Activated gamma-delta T cell (primary cell): ENCODE results near the gene DOK3.

Source experiments
- DNase-seq: peaks from one replicate; lab custom pipeline; 2025; lab: John Stamatoyannopoulos, UW
- total RNA-seq, 2 donors: gene quantifications; one replicate each; lab custom pipeline; 2026; lab: John Stamatoyannopoulos, UW

The DOK3 gene, protein sequence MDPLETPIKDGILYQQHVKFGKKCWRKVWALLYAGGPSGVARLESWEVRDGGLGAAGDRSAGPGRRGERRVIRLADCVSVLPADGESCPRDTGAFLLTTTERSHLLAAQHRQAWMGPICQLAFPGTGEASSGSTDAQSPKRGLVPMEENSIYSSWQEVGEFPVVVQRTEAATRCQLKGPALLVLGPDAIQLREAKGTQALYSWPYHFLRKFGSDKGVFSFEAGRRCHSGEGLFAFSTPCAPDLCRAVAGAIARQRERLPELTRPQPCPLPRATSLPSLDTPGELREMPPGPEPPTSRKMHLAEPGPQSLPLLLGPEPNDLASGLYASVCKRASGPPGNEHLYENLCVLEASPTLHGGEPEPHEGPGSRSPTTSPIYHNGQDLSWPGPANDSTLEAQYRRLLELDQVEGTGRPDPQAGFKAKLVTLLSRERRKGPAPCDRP
- 1.2 to 1.7 reads per million in 2 donors for total RNA-seq

DNA sequence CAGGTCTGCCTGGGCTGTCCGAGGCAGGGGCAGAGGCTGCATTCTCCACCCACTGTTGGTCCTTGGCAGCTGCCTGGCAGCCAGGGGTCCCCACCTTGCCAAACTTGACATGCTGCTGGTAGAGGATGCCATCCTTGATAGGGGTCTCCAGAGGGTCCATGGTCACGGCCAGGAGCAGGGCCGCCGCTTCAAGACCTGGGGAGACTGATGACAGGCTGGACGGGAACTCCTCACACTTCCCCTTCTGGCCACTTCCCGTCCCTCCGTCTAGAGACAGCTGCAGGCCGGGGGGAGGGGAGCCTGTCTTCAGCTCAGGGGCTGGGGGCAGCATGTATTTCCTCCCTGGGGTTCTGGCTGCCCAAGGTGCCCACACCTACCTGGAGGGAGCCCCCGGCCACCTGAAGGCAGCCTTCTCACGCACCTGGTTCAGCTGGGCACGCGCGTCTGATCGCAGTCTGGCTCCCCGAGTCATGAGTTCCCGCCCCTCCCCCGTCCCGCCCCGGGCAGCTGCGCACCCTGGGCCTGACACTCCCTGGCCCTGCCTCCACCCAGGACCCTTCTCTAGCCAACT lies at the start of gene DOK3:
Gene DOK3 (minus strand): TSS at position 446 of the 571 bp plus-strand sequence. CDS start 286 bp downstream, at position 160.
- no peak for DNase-seq

DNA sequence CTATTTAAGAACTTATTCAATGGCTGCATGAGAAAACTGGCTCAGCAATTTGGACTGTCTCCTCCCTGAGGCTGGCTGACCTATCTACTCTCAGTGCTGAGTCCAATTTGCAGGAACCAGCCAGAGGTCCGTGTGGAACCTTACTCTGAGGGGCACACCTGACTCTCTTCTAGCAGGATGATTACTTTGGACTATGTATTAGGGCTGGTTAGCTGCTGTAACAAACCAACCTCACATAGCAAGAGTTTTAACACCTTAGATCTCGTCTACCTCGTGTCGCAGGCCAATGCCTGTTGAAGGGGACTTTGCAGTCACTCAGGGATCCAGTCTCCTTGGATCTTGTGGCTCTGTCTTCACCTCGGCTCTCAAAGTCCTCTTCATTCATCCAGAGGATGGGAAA lies 48.2 kb upstream of the DOK3 start:
- no peak for DNase-seq

DNA sequence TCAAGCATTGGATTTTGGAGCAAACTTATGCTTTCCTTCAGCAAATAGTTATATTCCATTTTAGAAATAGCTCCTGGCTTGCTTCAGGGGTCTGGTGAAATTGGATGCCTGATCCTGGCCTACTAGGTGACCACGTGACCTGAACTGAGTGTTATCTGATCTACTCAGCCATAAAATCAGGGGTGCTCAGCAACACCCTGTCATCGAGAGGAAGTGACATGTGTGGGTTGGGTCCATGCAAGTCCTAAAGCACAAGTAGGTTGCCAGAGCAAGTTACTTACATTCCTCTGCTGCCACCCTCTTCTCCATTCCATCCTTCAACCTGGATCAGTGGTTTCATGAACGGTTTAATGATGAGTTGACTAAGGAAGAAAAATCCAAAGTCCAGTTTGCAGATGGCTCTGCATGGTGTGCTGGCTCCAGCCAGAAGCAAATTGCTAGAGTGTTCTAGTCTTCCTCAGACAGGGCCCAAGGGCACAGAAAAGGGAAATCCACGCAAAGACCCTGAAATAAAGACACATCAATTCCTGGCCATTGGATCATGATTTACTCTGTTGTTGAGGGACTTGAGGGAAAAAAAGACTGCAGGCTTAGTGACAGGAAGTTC lies 47.5 kb upstream of the DOK3 start:
- DNase-seq = no peak

DNA sequence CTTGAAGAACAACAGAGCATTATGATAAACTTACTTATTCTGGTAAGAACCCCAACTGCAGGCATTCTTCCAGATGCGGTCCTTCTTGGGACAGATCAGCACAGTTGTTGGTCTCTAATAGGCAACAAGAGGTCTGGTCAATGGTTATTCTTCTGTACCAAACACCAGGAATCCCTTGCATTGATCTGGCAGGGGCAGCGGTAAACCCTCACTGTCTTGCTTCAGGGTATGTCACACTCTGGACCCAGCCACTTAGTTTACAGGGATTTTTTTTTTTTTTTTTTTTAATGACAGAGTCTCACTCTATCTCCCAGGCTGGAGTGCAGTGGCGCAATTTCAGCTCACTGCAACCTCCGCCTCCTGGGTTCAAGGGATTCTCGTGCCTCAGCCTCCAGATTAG lies 46.0 kb upstream of the DOK3 start:
- no peak for DNase-seq

DNA sequence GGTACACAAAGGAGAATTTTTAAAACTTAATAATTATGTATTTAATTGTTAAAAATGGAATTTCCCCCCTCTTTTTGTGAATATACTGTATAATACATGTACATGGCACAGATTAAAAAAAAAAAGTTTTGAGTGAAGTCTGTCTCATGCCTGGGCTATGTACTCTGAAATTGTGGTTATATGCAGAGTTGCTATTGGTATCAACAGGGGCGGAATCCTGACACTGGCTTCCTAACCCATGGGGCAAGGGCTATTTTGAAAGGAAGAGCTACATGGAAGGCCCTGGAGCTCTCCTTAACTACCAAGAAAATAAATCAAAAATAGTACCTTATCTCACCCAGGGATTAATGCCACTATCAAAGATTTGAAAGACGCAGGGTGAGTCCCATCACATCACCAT lies 45.6 kb upstream of the DOK3 start:
- DNase-seq = no peak

DNA sequence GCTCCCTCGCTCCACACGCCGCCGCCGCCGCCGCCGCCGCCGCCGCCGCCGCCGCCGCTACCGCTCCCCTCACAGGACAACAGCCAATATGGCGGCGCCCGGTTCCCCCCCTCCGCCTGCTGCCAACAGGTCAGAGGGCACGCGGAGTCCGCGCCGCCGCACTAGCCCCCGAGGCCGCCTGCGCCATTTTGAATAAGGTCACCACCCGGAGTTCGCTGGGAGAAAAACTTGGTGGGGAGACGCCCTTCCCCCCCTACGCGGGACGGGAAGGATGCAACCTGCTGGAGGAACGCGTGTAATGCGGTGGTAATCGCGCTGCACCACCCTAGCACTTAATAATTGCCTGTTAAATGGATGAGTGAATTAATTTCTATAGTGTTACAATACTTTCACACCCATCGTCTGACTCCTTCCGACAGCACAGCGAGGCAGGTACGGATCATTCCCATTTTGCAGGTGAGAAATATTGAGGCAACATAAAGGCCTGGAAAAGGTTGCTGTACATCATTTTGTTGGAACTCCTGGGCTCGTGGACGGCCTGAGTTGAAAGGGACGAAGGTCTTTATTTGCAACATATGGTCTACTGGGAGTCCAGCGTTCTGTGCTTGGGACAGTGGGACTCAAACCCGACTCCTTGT lies 45.0 kb upstream of the DOK3 start, which contains the start of gene FAM193B:
Gene FAM193B (minus strand): TSS at position 90 of the 638 bp plus-strand sequence. CDS start 105 bp downstream, outside the sequence.
- DNase-seq = peak; percentile 89

DNA sequence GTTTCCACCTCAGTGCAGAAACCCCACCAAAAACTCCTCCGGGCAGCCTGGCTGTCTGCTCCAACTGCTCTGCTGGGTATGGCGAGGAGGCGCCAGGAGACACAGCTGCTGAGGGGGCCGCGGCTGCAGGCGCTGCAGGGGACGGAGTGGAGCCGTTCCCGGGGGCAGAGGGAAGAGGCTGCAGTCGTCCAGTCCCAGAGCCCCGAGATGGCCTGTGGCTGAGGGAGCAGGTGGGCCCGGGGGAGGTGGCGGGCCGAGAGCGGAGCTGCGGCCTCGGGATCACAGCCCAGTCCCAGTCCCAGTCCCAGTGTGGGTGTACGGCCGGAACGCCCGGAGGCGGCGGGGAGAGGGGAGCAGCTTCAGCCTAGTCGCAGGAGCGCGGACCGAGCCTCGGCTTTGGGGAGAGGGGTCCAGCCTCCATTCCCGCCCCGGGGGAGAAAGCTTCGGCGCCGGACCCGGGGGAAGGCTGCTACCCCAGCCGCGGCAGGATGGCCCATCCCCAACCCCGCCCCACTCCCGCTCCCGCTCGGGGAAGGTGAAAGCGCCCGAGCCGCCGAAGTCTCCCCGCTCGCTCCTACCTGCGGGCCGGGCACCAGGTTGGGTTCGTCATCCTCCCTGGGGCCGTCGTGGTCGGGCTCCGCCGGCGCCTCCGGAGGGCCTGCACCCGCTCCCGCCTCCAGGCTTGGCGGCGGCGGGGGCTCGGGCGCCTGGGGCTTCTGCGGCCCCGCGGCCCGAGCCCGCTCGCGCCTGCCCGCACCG lies 44.2 kb upstream of the DOK3 start:
- no peak for DNase-seq

DNA sequence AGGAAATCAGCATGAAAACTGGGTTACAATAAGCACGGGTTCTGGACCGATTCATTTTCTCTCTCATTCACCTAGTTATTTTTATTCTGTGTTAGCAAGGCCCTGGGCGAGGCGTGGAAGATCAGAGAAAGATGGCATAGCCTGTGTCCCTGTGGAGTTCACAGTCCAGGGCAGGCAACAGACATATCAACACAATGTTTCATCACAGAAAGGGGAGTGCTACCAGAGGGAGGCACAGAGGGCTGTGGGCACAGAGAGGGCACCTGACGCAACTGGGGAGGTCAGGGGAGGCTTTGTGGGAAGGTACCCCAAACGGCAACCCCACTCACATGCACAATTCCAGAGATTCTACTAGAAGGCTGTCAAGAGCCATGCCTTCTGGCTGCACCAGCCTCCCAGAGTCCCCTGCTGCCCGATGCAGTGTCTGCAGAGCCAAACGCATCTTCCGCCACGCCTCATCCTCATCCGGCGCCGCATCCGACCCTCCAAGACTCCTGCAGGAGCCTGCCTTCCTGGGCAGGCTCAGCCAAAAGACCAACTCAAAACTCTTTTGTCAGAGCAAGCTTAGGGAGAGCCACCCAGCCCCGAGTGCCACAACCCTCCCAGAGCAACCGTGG lies 43.3 kb upstream of the DOK3 start:
- DNase-seq = no peak

DNA sequence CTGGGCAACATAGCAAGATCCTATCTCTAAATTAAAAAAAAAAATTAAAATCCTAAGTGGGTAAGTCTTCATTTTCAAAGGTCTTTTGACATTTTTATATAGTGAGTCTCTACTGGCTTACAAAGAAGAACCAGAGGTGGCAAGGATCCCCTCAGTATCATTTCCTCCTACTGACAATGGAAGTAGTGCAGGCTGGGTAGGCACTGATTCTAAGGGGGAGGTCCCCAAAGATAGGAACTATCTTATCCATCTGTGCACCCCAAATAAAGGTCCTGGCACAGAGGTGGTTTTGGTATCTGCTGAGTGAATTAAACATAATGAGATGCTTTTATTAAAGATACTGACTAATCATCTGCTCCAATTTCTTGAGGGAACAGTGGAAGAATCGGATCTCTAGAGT lies 40.5 kb upstream of the DOK3 start:
- no peak for DNase-seq

DNA sequence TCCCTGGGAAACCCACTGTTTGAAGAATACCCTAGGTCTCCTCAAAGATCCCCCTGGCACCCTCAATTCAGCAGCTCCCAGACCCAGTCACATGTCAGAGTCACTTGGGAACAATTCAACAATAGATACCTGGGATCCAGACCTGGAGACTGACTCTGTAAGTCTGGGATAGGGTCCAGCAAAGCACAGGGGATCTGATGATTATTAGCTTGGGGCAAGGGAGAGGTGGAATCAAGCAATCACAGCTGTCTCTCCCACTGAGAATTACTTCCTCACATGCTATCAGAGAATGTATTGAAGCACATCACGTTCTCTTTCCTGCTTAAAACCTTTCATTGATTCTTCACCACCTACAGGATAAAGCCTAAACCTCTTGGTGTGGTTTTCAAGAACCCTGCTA lies 38.9 kb upstream of the DOK3 start:
- no peak for DNase-seq

DNA sequence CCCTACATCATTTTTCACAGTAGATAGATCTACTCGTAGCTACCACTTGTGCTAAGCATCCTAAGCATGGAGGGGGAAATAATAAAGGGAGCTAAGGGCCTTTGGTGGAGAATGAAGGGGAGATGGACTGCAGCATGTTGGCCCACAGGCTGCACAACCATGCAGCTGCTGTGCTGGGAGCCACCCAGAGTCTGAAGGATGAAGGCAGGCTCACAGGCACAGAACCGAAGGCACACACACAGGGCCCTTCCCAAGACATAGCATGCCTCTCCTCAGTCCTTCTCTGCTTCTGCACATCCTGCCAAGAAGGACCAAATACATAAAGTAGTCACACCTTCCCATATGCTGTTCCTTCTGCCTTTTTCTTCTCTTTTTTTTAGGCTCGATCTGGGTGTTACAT lies 38.1 kb upstream of the DOK3 start:
- no peak for DNase-seq

DNA sequence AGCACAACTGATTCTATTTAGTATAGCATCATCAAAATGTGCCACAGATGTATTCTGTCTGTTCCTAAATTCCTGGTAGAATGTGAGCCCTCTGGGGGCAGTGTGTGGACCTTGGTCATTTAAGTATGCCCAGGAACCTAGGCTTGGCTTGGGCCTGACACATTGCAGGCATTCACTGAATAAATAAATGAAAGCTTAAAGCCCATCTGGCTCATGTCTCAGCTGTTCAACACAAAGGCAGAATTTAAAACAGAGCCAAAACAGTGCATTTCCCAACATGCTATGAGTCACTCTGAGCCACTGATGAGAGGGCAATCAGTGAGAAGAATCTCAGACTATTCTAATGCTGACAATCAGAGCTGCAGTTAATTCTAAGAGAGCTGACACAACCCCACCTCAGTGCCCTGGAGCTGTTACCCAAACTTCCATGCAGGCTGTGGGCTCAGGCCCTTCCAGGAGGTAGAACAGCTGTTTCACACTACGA lies 36.7 kb upstream of the DOK3 start:
- no peak for DNase-seq

DNA sequence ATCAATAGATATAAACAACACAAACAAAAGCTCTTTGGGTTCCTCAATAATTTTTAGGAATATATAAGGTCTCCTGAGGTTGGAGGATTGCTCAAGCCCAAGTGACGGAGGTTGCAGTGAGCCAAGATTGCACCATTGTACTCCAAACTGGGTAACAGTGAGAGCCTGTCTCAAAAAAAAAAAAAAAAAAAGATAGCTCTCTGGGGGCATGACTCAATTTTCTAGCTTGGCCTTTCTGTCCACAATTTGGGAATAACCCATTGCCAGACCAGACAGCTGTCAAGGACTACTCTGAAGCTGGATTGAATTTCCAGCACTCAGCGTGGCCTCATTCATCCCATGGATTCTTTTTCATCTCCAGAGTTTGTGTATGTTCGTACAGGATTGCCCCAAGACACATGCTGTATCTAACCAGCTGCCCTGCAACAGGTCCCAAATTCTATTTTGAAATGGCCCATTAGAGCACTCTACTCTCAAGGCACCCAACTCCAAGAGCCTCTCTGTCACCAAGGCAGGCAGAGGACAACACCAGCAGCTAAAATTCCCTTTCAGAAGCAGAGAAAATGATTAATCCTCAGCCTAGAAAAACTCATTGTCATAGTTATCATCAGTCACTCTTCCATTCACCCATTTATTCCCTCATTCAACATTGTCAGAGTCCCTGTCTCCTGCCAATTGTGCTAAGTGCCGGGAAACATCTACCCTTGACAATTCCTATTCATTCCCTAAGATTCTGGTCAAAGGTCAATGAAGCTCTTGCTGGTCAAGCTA lies 36.0 kb upstream of the DOK3 start:
- DNase-seq = no peak

DNA sequence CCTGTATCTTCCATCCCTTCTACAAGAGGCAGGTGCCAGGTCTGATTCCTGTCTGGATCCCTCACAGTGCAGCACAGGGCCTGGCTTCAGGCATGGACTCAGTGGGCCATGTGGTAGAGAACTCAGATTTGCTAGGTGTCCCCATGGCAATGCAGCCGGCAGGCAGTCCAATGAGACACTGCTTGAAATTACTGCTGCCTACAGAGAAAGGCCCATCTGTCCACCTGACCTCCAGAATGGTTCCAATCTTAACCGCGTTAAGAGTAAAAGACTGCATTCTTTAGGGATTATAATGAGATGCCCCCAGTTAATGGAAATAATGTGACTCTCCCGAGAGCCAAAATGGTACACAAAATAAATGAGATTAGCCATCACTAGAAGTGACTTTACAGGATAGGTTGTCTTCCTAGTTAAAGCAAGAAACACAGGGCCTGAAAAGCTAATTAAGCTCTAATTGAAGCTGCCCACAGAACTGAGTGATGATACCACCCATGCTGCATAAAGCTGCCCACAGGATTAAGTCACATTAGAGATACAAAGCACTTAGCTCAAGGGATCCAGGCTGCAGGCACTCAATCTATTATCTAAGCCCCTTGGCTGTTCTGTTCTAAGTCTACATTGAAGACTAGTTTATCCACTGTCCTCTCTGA lies 33.3 kb upstream of the DOK3 start:
- DNase-seq = no peak

DNA sequence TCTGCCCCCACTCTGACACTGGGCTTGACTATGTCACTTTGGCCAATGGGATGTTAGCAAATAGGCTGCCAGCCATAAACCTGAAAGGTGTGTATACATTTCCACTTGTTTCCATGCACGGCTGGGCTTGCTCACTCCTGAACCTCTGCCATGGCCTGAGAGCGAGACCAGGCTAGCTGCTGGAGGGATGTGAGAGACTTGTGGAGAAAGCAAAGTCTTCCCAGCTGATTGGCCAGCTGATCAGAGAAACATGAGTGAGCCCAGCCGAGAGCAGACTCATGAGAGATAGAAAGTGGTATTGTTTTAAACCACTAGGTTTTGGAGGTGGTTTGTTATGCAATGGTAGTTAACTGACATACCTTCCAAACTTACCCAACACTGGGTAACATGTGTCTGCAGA lies 30.8 kb upstream of the DOK3 start:
- DNase-seq = no peak

DNA sequence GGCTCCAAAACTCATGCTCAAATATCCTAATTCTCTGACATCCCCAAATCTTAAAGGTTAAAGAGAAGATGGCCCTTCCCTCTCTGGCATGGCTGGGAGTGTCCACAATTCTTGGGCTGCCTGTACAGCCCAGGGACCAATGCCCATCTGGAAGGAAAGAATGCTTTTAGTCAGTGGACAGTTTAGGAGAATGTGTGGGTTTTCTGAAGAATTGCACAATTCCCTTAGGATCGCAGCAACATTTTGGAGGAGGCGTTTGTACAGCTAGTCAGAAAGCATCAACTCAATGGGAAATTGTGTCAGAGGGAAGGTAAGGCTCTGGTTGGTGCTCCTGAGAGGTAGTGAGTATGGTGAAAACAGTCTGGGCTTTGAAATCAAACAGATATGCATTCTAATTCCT lies 29.8 kb upstream of the DOK3 start:
- DNase-seq = no peak

DNA sequence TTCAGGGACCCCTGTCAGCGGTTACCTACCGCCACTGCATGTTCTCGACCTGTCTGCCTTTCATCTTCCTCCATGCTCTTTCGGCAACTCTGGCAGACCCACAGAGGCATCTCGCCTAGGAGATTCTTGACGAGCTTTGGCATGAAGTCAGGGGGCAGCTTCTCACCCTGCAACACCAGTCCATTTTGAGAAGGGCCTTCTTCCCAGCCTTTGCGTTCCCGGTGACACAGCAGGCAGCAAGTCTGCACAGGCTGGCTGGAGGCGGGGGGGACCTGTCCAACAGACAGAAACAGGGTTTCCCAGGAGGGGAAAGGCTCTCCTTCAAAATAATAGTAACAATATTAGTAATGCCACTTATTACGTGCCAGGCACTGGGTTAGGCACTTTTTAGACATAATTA lies 29.2 kb upstream of the DOK3 start:
- no peak for DNase-seq

DNA sequence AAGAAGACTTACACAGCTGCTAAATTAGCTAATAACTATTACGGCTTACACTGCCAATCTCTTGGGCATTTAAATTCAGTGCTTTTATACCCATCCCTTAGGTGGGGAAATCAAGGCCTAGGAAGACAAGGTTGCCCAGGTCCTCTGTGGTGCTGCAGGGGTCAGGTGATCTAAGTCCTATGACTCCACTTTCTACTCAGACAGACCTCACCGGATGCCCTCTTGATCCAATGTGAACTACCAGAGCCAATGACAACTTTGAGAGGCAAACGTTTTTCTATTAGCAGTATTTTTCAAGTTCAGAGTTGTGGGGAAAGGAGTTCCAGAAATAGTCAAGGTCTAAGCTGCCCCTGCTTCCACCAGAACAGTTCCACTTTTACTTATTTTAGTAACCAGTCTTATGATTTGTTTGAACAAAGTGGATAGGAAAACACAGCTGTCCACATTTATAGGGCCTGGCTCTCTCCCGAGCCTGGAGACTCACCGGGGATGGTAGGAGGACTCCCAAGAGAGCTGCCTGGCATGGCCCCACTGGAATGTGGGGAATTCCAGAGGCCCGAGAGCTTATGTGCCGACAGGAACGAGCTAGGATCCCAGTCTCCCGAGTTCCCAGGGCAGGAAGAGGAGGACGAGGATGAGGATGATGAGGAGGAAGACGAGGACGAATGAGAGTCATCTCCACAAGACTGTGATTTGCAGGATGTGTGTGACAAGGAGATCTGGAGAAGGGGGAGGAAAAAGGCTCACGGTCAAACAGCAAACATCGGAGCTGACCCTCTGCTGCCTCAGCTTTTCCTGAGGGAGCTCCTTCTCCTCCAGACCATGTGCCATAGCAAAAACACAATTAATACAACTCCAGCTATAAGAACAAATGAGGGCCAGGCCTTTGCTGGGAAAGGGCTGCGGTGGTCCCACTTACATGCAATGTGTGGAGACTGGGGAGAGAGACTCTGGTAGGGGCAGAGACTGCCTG lies 28.0 kb upstream of the DOK3 start:
- no peak for DNase-seq

DNA sequence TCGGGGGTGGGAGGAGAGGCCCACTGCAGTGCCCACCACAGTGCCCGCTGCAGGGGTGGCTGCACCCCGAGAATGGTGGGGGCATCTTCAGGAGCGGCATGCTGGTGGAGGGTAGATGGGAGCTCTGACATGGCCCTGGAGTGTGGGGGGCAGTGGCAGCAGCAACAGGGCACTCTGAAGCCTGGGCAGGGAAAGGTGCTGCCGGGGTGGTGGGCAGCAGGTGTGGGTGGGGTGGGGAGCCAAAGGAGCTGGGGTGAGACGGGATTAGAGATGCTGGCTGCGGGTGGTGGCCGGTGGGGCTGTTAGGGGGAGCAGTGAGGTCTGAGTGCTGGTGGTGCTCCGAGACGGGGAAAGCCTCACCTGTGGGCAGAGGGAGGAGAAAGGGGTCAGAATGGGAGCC lies 26.8 kb upstream of the DOK3 start:
- no peak for DNase-seq
